ENCODE measurements around the gene CALD1.

CALD1 gene

GRCh38 chr7:134854816-134855215, 75.4 kb downstream of the CALD1 start:
- no peak for DNase-seq (ENCODE audit: extremely low read depth in 1 of 2, low read depth in 1 of 2)

DNA sequence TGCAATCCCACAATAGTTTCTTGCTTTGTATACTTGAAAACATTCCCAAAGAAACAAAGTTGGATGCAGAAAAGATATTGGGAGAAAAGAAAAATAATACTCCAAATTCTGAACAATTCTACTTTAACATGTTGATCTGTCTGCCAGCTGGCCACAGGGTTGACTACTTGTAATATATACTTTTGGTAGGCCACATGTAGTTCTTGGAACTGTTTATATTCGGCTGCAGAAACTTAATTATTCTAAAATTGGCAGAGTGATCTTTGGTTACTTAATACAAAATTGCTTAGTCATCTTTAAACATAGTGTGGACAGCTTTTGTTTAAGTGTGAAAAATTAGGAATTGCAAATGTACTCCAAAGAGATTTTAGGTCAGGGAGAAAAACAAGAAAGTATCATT, 76.0 kb downstream of the CALD1 start:
- no peak for DNase-seq (ENCODE audit: extremely low read depth in 1 of 2, low read depth in 1 of 2)

DNA sequence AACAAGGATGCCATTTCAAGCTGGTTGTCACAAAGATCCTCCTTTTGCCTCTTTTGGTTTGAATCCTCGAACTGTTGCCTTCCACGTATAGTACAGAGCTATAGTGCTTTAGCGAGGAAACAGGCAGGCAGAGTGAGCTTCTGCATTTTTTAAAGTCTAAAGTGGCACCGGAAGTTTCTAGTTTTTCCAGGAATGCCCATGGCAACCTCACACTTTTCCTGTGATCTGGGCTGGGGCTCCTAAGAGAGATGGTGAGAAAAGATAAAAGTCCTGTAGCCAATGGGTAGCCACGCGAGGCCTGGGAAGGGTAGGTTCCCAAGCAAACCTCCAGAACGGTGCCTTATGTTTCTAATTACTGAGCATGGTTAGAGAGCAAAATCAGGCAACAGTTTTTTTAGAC, 76.7 kb downstream of the CALD1 start:
- DNase-seq (ENCODE audit: extremely low read depth in 1 of 2, low read depth in 1 of 2) = no peak

DNA sequence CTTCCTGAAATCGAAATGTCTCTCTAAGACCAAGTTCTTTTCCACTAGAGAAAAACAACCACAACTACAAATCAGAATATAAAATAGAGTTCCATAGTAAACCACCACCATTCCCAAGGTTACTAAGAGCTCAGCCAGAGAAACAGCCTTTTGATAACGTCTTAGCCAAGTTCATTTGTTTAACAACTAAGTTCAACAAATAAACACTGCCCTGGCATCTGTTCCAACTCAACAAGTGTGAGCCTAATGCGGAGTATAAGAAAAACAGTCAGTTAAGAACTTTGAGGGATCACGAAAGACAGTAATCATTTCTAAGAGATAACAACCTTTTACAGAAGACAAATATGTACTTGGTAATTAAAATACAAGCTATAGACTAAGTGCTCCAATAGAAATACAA, 77.3 kb downstream of the CALD1 start:
- DNase-seq (ENCODE audit: extremely low read depth in 1 of 2, low read depth in 1 of 2) = no peak

DNA sequence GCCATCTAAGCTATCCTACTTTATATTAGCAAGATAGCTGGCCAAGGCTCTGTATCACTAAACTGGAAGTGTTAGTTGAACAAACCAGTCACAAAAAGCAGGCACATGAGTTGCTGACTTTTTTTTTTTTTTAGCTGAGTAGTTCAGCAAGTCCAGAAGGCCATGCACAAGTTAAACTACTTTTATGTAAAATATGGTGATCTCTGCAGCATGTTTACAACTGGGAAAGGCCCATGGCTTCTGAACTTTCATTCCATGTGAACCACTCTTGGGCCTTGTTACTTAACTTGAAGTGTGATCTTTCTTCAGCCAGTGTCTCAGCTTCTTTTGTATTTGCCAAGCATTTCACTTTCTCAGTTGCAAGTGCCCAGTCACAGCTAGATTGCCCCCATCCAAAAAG, 78.5 kb downstream of the CALD1 start:
- no peak for DNase-seq (ENCODE audit: extremely low read depth in 1 of 2, low read depth in 1 of 2)

DNA sequence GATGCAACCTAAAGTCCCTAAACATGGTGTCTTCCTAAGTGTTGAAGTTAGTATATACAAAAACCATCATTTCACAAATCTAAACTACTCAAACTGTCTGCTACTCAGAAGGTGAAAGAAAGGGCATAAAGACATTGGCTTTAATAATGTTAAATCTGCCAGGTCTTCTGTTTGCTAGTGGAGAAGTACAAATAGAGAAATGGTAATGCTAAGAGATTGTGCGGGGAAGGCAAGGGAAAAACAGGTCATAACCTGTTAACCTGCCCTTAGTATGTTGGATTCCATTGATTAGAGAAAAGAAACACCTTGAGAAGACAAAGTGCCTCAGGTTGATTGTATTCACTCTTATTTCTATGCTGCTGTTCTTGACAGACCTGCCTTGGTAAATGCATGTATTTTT, 80.3 kb downstream of the CALD1 start:
- no peak for DNase-seq (ENCODE audit: extremely low read depth in 1 of 2, low read depth in 1 of 2)

GRCh38 chr7:134865001-134865845, 85.8 kb downstream of the CALD1 start:
- DNase-seq (ENCODE audit: extremely low read depth in 1 of 2, low read depth in 1 of 2) = no peak

GRCh38 chr7:134866617-134867016, 87.2 kb downstream of the CALD1 start:
- no peak for DNase-seq (ENCODE audit: extremely low read depth in 1 of 2, low read depth in 1 of 2)

DNA sequence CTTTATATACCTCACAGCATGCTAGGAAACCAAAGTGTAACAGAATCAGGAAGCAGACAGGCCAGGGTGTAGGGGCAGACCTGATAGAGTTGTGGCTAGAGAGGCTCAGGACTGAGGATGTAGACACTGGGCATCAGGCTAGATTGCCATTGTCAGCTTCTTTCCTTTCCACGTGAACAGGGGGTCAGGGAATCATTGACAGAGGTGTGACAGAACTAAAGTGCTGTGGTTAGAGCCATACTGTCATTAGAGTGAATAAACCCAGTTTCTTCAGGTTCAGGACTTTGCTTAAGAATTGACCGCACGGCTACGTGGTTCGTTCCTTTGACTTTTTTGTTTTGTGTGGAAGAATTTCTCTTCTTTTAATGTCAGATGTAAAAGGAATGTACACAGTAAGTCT, 90.7 kb downstream of the CALD1 start:
- no peak for DNase-seq (ENCODE audit: extremely low read depth in 1 of 2, low read depth in 1 of 2)

DNA sequence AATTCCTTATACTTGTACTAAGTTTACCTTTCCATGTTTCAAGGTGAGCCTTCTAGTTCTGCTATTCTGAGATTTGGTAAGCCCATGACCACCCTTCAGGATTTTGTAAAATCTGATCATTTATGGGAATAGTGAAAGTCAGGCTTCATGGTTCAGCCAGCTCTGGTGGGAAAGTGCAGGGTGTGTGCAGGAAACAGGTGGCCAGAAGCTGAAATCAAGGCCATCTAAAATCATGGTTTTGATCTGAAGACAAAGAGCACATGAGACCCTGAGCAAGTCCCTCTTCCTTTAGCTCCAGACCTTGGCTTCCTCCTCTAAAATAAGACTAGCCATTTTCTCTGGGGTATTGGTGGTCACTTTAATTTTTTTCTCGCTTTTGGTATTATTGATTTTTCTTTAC, 91.3 kb downstream of the CALD1 start:
- no peak for DNase-seq (ENCODE audit: extremely low read depth in 1 of 2, low read depth in 1 of 2)

GRCh38 chr7:134873253-134873652, 93.8 kb downstream of the CALD1 start:
- no peak for DNase-seq (ENCODE audit: extremely low read depth in 1 of 2, low read depth in 1 of 2)

DNA sequence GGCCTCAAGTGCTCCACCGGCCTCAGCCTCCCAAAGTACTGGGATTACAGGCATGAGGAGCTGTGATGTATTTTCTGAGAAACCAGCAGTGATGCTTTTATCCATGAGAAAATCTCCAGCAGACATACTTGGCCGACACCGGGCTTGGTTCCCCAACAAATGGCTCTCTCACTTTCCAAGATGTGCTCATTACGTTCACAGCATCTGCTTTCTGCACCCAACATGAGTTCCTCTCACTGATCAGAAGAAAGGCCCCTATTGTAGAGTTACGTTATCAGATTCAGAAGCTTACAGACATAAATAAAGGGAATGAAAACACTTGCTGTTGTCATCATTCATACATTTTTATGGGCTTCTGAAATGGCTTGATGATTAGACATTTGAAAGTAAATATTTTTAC, 95.0 kb downstream of the CALD1 start:
- DNase-seq (ENCODE audit: extremely low read depth in 1 of 2, low read depth in 1 of 2) = no peak

DNA sequence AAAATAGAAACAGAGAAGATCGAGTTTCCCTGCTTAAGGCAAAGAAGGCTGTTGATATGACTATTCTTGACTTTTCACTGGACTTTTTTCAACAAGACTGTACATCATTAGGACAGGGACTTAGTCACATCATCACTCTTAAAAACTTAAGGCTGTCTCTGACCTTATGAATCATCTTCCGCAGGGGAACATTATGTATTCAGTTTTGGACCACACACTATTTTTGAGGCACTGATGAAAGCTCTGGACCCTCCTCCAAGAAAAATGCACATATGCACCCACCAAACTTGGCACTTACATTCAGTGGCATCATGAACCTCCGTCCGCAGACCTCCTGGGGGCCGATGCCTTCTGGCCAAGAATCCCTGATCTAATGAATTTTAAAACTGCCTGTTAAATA, 96.4 kb downstream of the CALD1 start:
- DNase-seq (ENCODE audit: extremely low read depth in 1 of 2, low read depth in 1 of 2) = no peak

GRCh38 chr7:134878746-134879357, 99.4 kb downstream of the CALD1 start:
- DNase-seq (ENCODE audit: extremely low read depth in 1 of 2, low read depth in 1 of 2) = no peak

GRCh38 chr7:134879815-134880475, 100.5 kb downstream of the CALD1 start:
- no peak for DNase-seq (ENCODE audit: extremely low read depth in 1 of 2, low read depth in 1 of 2)

DNA sequence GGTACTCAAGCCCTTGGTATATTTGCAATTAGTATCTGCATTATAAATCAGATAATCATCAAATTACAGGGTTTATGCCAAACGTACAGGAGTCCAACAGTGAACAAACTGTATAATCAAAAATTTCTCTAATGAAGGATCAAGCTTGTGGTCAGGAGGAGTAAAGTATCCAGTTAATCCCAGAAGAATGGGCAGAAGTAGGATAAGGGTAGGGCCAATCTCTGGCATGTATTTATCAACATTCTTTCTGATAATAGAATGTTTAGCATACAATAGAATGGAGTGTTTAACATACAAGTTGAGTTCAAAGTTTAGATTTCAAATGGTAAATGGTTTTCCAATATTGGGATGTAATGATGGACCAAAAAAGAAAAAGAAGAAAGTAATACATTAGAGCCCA, 103.0 kb downstream of the CALD1 start:
- no peak for DNase-seq (ENCODE audit: extremely low read depth in 1 of 2, low read depth in 1 of 2)

- no peak for DNase-seq (ENCODE audit: extremely low read depth in 1 of 2, low read depth in 1 of 2)
These were observed 106.5 kb downstream of the CALD1 start for GRCh38 chr7:134885967-134886352.

- no peak for DNase-seq (ENCODE audit: extremely low read depth in 1 of 2, low read depth in 1 of 2)
These were observed 107.1 kb downstream of the CALD1 start for GRCh38 chr7:134886353-134887057.

DNA sequence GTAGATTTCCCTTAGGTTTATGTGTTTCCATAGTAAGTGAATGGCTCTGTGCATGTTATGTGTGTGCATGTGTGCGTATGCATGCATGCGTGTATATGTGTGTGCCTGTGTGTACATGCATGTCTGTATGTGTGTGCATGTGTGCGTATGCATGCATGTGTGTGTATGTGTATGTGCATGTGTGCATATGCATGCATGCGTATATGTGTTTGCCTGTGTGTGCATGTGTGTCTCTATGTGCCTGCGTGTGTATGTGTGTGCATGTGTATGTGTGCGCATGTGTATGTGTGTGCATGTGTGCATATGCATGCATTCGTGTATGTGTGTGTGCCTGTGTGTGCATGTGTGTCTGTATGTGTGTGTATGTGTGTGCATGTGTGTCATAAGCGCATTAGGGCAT, 108.1 kb downstream of the CALD1 start:
- no peak for DNase-seq (ENCODE audit: extremely low read depth in 1 of 2, low read depth in 1 of 2)

DNA sequence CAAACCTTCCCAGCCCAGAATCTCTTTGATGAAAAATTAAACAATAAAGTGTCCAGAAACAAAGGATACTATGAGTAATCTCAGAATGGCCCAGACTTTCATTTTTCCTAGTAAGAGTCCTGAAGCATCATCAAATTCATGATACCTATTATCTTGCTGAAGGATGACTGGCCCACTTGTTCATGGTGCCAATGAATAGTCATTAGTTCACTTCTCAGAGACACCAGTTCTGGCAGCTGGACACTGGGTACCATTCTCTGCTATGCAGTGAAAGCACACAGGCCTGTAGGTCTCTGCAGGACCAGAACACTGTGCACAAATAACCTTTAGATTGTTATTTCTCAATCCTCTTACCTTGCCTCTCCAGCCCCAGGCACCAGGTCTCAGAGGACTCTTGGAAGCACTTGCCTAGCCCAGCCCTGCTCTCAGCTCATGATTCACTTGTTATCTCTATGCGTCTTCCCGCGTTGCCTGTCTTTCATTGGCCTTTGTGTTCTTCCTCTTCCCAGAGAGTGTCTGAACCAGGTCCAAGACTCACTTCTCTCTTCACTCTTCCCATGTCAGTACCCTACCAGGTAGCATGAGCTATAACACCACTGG, 108.8 kb downstream of the CALD1 start:
- no peak for DNase-seq (ENCODE audit: extremely low read depth in 1 of 2, low read depth in 1 of 2)
